ENCODE results near the gene SORL1.
A peak's percentile ranks its signal among the peaks of the same experiment; 100 is the strongest.

SORL1 gene

DNA sequence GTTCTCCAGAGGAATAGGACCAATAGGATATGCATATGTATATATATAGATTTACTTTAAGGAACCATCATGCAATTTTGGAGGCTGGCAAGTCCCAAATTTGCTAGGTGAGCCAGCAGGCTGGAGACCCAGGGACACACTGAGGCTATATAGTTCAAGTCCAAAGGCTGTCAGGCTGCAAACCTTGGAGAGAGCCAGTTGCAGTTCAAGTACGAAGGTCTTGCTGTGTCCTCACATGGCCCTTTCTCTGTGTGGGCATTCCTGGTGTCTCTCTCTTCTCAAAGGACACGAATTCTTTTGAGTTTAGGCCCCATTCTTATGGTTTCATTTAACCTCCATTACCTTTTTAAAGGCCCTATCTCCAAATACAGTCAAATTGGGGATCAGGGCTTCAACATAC lies 135.1 kb downstream of the SORL1 start:
- no peak overlapping the region for H3K4me3 ChIP-seq (ENCODE audit: low read length)
- TF ChIP-seq, protein P1, sequence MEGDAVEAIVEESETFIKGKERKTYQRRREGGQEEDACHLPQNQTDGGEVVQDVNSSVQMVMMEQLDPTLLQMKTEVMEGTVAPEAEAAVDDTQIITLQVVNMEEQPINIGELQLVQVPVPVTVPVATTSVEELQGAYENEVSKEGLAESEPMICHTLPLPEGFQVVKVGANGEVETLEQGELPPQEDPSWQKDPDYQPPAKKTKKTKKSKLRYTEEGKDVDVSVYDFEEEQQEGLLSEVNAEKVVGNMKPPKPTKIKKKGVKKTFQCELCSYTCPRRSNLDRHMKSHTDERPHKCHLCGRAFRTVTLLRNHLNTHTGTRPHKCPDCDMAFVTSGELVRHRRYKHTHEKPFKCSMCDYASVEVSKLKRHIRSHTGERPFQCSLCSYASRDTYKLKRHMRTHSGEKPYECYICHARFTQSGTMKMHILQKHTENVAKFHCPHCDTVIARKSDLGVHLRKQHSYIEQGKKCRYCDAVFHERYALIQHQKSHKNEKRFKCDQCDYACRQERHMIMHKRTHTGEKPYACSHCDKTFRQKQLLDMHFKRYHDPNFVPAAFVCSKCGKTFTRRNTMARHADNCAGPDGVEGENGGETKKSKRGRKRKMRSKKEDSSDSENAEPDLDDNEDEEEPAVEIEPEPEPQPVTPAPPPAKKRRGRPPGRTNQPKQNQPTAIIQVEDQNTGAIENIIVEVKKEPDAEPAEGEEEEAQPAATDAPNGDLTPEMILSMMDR (conservative IDR thresholded peaks at IDR 0.05; ENCODE audit: low read depth, low read length) = no peak
- DNase-seq (ENCODE audit: low read depth) = no peak

DNA sequence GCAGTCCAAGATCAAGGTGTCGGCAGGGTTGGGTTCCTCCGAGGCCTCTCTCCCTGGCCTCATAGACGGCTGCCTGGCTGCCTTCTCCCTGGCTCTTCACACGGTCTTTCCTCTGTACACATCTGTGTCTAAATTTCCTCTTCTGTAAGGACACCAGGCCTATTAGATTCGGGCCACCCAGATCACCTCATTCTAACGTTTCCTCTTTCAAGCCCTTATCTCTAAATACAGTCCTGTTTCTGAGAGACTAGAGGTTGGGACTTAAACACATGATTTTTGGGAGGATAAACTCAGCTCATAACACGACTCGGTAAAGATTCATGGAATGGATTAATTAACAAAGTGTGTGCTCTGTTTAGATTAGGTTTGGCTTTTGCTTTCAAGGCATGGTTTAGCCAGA lies 136.6 kb downstream of the SORL1 start:
- no peak overlapping the region for H3K4me3 ChIP-seq (ENCODE audit: low read length)
- DNase-seq (ENCODE audit: low read depth) = no peak
- TF ChIP-seq, protein P1 (conservative IDR thresholded peaks at IDR 0.05; ENCODE audit: low read depth, low read length) = no peak

DNA sequence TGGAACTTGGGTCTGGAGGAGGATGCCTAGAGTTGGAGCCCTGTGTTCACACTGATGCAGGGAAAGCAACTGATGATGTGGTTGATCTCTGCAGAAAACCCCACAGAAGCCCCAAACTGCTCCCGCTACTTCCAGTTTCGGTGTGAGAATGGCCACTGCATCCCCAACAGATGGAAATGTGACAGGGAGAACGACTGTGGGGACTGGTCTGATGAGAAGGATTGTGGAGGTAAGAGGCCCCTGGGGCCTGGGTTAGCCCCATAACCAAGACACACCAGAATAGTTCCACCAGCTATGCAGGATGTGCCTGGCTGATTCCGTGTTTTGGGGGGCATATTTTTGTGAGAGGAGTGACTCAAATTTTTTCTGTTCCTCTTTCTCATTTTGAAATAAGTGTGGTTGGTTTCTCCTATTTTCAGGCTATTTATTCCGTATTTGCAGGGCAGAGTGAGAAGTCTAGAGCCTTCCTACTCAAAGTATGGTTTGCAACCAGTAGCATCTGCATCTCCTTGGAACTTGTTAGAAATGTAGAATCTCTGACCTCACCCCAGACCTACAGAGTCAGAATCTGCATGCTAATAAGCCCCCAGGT lies 137.9 kb downstream of the SORL1 start:
- H3K4me3 ChIP-seq (ENCODE audit: low read length) = no peak overlapping the region
- no peak for DNase-seq (ENCODE audit: low read depth)
- TF ChIP-seq, protein P1 (conservative IDR thresholded peaks at IDR 0.05; ENCODE audit: low read depth, low read length) = no peak

DNA sequence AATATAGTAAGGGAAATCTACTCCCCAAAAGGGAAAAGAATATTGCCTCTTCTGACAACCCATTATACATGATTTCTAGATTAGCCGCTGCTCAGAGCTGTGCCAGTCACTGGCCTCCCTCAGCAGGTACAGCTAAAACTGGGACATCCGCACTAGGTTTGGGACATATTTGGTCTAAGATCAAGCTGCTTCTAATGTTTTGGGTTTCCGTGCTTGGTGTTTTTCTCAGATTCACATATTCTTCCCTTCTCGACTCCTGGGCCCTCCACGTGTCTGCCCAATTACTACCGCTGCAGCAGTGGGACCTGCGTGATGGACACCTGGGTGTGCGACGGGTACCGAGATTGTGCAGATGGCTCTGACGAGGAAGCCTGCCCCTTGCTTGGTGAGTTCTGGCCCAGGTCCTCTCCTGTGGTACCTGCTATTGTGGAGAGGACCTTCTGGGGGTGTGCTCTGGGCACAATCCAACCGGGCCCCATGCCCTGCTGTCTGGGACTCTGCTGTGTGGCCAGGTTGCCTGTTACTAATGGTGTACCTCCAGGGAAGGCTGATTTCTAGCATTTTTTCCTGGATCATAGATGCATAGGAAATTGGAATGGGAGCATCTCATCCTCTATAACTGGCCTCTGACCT lies 138.8 kb downstream of the SORL1 start:
- no peak overlapping the region for H3K4me3 ChIP-seq (ENCODE audit: low read length)
- no peak for DNase-seq (ENCODE audit: low read depth)
- TF ChIP-seq, protein P1 (conservative IDR thresholded peaks at IDR 0.05; ENCODE audit: low read depth, low read length) = no peak

DNA sequence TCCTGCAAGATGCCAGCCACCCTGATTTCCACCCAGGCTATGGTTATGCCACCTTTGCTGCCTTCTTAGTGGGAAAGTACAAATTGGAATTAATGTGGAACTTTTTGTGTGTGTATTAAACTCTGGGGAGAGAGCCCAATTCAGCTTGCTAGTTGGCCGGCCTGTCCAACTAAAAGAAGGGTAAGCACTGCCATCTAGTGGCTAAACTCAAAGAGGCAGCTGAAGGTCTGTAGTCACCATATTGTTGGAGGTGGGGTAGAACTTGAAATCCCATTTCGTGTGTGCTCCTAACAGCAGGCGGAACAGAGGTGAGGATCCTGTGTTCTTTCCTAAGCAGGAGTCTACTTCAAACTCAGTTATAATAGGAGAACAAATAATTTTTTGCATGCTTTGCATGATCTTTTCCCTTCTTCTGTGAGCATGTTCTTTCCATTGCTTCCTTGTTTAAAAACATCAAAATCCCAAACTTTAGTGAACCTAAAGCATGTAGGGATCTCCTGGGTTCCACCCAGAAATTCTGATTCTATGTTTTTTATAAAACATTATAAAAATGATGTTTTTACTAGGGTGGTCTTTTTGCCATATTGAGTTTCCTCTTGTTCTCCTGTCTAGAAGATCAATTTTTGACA lies 139.4 kb downstream of the SORL1 start:
- no peak overlapping the region for H3K4me3 ChIP-seq (ENCODE audit: low read length)
- DNase-seq (ENCODE audit: low read depth) = no peak
- TF ChIP-seq, protein P1 (conservative IDR thresholded peaks at IDR 0.05; ENCODE audit: low read depth, low read length) = peak; percentile 85

DNA sequence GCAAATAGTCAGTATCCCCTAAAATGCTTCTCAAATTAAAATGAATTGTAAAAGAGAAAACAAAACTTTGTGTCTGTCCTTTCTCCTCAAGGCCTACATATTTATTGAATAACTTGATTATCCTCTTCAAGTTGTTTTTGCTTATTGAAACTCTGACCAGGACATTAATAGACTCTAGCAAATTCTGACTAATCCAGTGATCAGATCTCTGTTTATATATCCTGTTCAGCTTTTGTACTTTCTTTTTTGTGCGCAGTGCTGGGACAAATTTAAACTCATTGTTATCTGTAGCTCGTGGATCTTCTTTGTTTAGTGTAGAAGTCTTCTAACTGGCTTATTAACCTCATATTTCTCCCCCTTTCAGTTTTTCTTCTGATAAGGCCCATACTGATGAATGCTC lies 140.6 kb downstream of the SORL1 start:
- no peak overlapping the region for H3K4me3 ChIP-seq (ENCODE audit: low read length)
- no peak for DNase-seq (ENCODE audit: low read depth)
- TF ChIP-seq, protein P1 (conservative IDR thresholded peaks at IDR 0.05; ENCODE audit: low read depth, low read length) = no peak

DNA sequence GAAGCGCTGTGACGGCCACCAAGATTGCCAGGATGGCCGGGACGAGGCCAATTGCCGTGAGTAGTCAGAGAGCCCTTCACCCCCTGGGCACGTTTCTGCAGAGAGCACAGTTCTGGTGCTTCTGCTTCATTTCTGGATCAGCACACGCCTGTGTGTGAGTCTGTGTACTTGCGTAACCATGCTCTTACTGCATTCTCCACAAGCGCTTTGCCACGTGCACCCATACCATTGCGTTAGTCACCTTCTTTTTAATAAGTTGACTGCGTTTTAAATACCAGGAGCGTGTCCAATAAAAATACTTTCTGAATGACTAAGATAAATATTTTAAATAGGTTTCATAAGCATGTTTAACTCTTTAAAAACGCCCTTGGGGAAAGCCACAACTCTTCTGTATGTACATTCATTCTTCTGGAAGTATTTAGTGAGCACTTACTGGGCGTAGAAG lies 143.6 kb downstream of the SORL1 start:
- TF ChIP-seq, protein P1 (conservative IDR thresholded peaks at IDR 0.05; ENCODE audit: low read depth, low read length) = no peak
- H3K4me3 ChIP-seq (ENCODE audit: low read length) = no peak overlapping the region
- DNase-seq (ENCODE audit: low read depth) = peak; percentile 98

All from retinal pigment epithelial cell (primary cell).